Measurements from ENCODE around the gene SOX1.

DNA sequence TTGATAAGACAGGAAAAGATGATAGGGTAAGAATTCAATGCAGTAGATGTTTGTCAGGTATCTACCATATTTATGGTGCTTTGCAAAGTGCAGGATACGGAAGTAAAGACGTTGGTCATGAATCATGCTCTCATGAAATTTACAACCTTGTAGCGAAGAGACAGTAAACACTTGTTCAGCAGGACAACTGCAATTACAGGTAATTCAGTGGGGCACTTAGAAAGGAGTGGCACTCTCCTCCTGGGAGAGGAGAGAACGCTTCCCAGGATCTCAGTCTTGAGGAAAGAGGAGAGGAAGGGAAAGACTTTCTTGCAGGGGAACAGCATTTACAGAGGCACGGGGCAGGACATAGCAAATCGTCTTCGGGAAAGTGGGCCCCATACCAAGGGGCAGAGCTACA, 46.4 kb downstream of the SOX1 start:
- TF ChIP-seq ZBTB10 (CRISPR knock-in tag; IDR thresholded peaks at IDR 0.05; ENCODE audit: borderline replicate concordance) (no peak), ZNF274 (CRISPR knock-in tag; IDR thresholded peaks at IDR 0.05) (no peak), FOXO4 (CRISPR knock-in tag; conservative IDR thresholded peaks at IDR 0.05) (no peak)
